GM15510 (cell line): ENCODE results near the gene ZNF385A.

Experiments
- POLR2A ChIP-seq: IDR thresholded peaks from 3 replicates; pipeline ENCODE4 v1.6.1; 2011; ENCODE audit warnings: borderline replicate concordance; ENCODE audit not compliant: insufficient read length; ENCODE audit errors: extremely low read depth

The ZNF385A gene

DNA sequence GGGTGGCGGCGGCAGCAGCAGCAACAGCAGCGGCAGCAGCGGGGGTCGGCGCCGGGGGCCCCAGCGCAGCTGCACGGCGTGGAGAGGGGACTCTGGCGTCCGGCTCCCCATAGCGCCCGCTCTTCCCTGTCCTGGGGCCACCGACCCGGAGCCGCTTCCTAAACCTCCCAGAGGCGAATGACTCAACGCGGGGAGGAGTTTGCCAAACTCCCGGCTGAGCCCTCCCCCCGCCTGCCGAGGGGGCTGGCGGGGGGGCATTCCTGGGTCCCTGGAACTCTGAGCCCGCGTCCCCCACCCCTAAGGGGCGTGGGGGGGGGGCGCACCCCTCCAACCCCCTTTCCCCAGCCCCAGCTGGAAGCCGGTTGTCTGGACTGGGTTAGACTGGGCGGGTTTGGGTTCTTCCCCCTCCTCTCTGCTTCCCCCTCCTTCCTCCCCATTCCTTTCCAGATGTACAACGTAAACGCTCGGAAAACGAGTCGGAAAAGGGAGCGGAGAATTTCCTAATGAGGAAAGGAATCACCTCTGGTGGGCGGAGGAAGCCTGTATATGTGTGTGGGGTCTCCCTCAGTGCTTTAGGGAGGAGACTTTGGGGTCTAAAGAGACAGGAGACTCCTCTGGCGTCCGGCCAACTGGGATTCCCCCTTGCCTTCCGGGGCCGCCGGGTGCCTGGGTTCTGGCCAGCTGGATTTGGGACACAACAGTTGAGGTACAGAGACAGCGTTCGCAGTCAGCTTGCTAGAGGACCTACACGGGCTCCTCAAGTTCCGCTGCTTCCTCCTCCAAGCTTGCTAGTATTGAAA lies 34.8 kb upstream of the ZNF385A start, which contains the start of gene ITGA5:
ITGA5 (minus strand) TSS at position 179 of the 800 bp plus-strand sequence; CDS start at position 111, 68 bp downstream.
- TF ChIP-seq POLR2A: no peak

DNA sequence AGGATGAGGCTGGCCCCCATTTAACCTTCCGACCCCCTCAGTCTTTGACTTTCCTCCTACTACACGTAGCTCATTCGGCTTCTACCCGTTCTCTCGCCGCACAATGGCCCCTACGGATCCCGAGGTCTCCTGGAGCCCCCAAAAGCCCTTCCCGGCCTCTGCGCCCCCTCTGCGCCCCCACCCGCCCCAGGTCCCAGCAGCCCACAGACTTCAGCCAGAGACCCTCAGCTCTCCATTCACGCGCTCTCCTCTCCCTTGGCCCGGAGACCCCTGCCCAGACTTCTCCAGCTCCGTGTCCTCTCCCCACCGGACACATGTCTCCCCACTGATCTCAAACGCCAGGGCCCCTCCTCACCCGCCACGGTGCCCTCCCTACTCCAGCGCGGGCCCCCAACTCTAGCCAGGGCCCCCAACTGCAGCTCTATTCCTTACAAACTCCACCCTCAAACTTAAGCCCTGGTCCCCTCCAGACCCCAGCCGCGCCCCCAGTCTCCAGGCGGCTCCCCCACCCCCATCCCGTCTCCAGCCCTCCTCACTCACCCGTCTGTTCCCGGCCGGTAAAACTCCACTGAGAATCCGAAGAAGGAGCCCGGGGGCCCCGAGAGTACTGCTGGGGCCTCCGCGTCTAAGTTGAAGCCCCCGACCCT lies 34.0 kb upstream of the ZNF385A start:
- TF ChIP-seq POLR2A: no peak

DNA sequence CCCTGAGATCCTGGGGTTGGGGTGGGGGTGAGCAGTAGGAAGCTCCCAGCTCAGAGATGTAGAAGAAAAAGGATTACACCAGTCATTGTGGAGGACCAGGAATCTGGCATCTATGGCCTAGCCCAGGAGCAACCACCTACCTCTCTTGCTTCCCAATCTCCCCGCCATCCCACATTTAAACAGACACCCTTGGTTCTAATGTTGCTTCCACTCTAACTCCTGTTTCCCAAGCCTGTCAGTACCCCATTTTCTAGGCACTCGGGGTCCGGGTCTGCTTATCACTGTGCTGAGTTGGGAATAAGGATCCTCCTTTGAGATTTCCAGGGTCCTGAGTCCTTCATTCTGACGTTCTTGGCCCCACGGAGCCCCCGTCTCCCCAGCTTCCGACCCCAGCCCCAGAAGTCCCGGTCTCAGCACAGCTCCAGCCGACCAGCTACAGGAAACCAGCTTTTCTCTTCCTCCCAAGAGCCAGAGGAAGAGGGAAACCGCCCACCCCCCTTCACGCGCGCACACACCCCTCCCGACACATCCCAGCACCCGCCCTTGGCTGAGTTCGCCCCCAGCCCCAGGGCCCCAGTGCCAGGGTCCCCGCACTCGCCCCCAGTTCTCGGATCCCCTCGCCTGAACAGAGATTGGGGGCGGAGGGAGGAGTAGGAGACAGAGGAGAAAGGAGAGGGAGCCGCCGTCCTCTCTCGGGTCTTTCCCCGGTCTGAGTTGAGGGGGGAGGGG lies 33.3 kb upstream of the ZNF385A start:
- no peak for TF ChIP-seq POLR2A

DNA sequence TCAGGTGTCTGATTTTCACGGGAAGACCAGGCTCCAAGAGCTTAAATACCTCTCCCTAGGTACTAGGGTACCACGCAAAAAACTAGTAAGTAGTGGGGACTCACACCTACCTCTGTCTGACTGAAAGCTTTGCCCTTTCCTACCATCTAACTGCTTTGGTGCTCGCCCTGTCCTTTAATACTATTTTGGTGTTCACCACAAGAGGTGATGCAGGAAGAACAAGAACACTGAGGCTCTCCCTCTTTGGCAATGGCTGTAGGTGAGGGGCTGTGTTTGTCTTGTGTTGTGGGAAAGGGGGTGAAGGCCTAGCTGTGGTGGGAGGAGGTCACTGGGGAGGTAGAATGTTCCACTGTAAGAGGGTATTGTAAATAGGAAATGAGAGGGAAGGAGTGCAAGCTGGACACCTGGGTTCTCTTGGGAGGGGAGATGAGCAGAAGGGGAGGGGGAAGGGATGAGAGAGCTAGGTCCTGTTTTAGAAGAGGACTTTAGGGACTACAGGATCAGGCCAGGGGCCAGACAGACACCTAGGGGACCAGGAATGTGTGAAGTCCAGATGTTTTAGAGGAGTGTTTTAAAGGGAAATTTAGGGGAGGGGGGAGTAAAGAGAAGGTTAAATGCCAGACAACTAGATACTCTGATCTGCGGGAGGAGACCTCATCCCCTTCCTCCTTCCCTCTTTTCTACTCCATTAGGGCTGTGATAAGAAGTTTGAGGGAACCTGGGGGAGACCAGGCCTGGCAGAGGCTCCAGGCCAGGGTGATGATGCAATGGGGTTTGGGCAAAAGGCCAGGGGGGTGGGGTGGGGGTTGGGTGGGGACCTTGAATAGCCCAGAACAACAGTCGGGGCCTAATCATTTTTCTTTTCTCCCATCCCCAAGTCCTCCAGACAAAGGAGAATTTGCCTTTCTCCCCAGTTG lies 32.4 kb upstream of the ZNF385A start:
- no peak for TF ChIP-seq POLR2A

DNA sequence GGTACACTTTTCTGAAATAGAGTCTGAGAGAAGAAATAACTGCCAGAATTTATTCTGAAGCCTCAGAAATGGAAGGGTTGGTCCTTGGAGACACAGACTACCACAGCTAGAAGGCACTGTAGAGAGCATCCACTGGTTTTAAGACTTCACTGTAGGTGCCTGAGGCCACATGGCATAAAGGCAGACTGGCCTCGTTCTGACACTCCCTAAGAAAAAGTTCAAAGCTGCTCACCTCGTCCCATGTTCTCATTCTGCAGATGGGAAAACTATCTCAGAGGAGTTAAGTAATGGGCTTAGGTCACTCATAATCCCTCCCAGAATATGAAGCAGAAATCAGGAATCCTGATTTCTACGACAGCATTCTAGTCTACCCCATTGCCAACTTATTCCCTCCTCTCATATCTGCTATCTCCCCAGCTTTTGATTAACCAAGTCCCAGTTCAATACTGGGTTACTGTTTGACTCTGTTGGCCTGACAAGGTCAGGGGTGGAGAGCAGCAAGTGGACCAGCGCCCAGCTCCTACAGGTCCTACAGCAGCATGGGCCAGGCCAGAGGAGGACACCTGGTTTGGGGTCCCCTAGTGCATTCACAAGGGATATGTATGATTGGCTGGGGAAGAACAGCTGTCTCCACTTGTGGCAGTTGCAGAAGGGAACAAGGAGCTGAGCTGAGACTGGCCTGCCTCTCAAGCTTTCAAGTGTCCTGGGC lies 30.8 kb upstream of the ZNF385A start:
- TF ChIP-seq POLR2A: no peak

DNA sequence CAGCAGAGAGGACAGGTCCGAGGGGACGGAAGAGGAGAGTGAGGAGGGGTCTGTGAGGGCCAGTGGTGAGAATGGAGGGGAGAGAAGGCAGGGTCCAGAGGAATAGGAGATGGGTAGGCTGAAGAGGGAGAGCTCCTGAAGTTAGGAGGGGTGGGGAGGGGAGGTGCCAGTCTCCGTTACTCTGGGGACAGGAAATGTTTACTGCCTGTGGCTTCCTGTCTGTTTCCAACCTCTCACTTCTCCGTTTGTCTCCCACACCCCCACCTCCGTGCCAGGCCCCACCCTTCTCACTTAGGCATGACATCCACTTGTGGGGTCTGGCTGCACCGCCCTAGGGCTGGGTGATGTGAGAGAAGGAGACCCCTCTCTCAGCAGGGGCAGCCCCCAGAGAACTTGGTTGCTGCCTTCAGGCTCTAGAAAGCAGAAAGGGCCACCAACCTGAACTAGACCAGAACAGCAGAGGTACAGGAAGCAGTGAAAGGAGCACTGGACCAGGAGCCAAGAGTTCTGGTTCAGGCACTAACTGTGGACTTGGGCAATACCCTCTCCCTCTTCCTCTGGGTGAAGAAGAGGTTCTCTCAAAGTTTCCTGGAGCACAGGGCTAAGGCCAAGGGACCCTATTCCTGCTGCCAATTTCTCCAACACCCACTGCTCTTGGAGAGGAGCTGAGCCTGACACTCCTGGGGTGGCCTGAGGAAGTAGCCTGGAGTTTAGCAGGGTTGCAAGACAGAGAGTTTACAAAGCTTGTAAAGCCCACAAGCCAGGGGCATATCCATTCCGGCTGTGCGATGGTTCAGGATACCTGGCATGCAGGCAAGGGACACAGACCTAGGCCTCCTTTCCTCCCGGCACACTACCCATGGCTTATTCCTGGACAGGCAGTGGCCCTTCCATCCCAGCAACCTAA lies 29.0 kb upstream of the ZNF385A start:
- TF ChIP-seq POLR2A: no peak

DNA sequence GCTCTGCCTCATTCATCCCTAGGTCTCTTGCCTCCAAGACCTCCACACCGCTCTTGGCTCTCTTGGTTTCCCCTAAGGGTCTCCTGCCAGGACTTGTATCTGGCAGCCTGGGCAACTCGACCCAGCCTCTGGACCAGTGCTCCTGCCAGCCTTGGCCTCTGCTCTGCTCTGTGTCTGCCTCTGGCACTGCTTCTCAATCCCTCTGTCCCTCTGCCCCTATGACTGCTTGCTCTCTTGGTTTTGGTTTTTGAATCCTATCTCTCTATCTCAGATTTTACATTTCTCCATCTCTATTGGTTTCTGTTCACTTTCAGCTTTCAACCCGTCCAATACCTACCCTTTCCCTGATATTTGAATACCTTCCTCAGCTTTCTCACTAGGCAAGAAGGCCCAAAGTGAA lies 28.3 kb upstream of the ZNF385A start:
- no peak for TF ChIP-seq POLR2A

DNA sequence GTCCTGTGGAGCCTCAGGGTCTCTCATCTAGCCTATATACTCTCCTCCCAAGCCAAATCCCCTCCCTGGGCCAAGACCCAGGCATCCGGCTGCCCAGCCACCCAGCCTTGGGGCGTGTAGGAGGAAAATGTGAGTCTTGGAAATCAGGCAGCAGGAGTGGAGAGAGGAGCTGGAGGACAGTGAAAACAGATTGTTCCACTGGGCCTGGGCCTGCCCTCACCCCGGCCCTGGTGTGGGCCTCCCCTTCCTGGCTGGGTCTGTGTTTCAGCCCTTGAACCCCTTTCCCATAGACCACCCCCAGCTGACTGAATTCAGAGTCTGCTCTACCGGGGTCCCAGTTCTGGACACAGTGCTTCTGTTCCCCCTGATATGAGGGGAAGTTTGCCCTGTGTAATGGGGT lies 27.8 kb upstream of the ZNF385A start:
- no peak for TF ChIP-seq POLR2A

DNA sequence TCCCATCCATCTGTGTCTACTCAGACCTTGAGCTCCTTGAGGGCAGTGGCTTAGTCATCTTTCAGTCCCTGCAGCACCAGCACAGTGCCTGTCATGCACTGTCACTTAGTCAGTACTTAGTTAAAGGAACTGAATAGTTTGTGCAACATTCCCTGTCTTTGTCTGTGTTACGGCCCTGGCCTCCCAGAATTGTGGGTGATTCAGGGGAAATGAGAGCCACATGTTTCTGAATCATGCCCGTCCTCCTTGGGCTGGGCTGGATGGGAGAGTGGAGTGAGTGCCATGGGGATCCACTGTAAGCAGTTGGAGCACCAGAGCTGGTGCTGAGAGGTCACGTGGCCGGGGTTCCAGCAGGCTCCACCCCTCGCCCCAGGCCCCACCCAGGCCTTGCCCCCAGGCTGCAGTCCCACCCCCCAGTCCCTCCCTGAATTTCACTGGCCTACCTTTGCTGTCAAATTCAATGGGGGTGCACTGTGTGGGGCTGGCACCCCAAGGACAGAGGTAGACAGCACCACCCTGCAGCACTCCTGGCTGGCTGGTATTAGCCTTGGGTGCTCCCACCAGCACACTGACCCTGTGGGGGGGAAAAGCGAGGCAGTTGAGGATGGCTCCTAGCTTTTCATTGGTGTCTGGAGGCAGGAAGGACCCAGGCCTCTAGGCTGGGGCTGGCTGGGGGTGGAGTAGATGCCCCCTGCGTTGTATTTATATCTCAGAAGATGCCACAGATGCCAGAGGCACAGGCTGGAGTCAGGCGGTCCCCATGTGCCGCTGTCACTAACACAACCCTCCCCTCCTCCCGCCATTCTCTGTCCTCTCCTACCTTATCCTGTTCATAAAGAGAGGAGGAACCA lies 27.1 kb upstream of the ZNF385A start:
- no peak for TF ChIP-seq POLR2A

DNA sequence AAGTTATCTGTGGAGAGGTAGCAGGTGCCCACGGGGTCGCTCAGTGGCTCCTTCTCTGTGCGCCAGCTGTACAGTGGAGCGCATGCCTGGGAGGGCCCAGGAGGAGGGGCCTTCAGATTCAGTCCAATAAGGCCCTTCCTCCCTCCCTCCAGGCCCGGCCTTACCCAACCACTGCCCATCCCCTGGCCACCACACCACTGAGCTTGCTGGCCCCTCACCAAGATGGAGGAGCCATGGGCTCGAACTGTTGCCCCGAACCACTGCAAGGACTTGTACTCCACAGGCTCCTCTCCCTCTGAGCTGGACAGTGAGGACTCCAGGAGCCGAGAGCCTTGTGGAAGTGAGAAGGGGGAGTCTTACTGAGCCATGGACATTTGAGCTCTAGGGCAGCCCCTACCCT lies 24.7 kb upstream of the ZNF385A start:
- no peak for TF ChIP-seq POLR2A

DNA sequence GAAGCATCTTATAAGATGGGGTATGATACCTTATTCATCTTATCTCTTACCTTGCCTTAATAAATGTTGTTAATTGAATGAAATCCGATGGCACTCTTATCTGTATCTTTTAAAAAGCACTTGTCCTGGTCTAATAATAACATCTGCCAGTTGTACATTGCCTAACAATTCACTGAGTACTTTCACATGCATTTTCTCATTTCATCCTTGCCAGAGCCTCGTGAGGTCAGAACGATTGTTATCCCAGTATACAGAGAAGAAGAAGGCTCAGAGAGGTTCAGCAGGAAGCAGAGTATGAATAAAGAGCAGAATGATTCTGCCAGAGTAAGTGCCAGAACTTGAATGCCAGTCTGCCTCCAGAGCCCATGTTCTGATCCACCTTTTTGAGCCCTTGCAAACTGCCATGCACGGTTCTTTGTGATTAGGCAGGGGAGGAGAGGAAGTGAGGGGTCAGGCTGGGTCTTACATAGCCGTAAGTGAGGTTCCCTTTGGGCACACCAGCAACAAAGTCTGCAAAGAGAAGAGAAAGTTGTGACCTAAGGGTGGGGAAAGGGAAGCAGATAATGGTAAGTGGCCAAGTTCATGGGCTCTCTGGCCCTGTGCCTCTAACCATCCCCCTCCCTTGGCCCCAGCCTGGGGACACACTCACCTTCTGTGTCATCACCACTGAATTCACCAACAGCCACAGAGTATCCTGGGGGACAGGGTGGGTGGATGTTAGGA lies 22.8 kb upstream of the ZNF385A start:
- no peak for TF ChIP-seq POLR2A
